Smooth muscle cell of bladder (primary cell): Measurements from ENCODE around the gene PKP2. TPM values are rescaled to one million over a fixed set of nuclear protein-coding genes. Genes with fewer than 3 reads are reported as not detected.

Experiments used
- total RNA-seq: library from RNA; depleted of rRNA; stranded (reverse); fragments of >200 nt; gene quantifications from 2 replicates; pipeline ENCODE4 v1.2.3, GENCODE V29; 2014

PKP2 gene
- total RNA-seq = under 0.01 and 0.55 TPM in 2 replicates

DNA sequence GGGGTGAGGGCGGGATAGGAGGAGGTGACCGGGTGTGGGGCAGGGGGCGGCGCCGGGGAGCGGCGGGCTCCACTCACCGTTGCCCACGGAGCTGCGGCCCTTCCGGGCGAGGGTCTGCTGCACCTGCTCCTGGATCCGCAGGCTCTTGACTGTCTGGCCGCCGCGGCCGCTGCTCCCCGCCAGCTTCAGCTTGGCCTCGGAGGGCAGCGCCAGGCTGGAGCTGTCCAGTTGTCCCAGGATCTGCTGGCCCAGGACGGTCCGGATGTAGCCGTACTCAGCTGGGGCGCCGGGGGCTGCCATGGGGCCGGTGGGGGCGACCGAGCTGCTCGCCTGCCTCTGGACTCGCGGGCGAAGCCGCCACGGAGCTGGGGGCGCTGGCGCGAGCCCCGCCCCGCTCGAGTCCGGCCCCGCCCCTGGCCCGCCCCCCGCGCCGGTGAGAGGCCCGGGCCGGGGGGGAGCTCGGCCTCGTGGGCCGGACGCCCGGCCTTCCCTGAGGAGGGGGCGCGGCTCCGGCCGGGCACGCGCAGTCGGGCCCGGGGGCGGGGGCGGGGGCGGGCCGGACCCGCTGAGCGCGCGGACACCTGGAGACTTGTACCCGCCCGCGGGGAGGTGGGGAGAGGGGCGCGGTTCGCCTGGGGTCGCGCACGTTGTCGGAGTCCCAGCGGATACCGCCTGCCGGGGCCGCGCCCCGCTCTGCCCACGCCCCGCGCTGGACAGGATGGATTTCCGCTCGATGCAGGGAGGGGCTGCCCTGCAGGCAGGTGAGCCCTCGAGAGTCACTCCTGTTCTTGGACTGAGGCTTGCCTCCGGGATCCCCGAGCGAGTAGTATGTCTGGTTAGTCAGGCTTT lies at the start of gene PKP2:
PKP2 (minus strand) TSS at position 346 of the 849 bp plus-strand sequence; CDS start at position 300, 46 bp downstream.

DNA sequence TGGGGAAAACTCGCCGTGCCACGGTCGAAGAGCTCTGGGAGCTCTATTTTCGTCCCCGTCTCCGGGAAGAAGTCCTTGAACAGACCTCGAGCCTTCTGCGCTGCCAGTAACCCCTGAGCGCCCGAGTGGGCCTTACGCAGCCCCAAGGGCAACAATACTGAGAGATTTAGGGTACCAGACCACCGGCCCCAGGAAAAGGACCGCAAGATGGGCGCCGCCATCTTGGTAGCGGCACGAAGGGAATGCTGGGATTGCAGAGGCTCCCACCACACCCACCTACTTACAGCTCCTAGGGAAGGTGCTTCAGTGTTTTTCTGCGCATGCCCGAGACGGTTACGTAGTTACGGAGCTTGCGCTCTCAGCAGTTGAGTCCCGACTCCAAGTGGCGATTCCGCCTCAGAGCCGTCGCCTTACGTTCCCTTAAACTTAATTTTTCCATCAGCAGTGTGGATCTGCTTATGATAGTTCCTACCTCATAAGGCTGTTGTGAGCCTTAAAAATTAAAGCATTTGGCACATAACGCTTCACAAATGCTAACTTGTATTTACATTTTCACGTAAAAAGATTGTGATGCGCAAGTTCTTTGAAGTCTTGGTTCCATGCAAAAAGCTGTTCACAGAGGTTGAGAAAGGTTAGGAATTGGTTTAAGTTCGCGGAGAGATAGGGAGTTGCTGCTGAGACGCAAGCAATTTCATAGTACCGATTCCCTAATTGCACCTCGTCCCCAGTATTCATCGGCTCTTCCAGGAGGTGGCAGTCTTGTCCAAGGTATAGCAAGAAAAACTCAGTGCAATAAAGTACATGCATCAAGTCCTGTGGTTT lies 140.7 kb downstream of the PKP2 start, which contains the start of gene YARS2:
YARS2 (minus strand) TSS at position 244 of the 822 bp plus-strand sequence; CDS start at position 221, 23 bp downstream.

Other genes with a start within 250 kb of the PKP2 start
- 61.3 and 62.2 TPM in 2 replicates for gene DNM1L, start 217.5 kb downstream of the PKP2 start, total RNA-seq
- gene YARS2, start 140.9 kb downstream of the PKP2 start, total RNA-seq = 24.9 and 26.3 TPM in 2 replicates